ENCODE measurements around the gene SMCO1.
A peak's percentile ranks its signal among the peaks of the same experiment; 100 is the strongest.

Gene SMCO1

DNA sequence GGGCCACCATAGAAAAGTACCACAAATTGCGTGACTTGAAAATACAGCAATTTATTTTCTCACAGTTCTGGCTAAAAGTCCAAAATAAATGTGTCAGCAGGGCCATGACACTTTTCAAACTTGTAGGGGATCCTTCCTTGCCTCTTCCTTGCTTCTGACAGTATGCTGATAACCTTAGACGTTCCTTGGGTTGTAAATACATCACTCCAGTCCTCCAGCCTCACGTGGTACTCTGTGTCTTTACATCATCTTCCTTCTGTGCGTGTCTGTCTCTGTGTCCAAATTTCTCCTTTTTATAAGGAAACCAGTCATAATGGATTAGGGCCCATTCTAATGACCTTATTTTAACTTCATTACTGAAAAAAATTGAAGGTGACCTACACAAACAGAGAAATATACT lies 19.0 kb downstream of the SMCO1 start:
- Histone ChIP-seq H3K36me3 (replicated peaks) (peaks cover 3% of the 10 kb centered on the region), H3K27ac (no peak overlapping the region), H3K27me3 (replicated peaks) (no peaks in the 10 kb centered on the region), H3K4me3 (ENCODE audit: low read depth, low read length) (no peak overlapping the region)
- DNase-seq, result no peak
- TF ChIP-seq, protein P1, sequence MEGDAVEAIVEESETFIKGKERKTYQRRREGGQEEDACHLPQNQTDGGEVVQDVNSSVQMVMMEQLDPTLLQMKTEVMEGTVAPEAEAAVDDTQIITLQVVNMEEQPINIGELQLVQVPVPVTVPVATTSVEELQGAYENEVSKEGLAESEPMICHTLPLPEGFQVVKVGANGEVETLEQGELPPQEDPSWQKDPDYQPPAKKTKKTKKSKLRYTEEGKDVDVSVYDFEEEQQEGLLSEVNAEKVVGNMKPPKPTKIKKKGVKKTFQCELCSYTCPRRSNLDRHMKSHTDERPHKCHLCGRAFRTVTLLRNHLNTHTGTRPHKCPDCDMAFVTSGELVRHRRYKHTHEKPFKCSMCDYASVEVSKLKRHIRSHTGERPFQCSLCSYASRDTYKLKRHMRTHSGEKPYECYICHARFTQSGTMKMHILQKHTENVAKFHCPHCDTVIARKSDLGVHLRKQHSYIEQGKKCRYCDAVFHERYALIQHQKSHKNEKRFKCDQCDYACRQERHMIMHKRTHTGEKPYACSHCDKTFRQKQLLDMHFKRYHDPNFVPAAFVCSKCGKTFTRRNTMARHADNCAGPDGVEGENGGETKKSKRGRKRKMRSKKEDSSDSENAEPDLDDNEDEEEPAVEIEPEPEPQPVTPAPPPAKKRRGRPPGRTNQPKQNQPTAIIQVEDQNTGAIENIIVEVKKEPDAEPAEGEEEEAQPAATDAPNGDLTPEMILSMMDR (IDR thresholded peaks at IDR 0.05; ENCODE audit: low read depth, low read length, missing control alignments), result no peak
- in situ Hi-C loops (cut with HindIII; ENCODE audit: low pct_ligation_motif_present, low sequenced_read_pairs), result no loop called here

DNA sequence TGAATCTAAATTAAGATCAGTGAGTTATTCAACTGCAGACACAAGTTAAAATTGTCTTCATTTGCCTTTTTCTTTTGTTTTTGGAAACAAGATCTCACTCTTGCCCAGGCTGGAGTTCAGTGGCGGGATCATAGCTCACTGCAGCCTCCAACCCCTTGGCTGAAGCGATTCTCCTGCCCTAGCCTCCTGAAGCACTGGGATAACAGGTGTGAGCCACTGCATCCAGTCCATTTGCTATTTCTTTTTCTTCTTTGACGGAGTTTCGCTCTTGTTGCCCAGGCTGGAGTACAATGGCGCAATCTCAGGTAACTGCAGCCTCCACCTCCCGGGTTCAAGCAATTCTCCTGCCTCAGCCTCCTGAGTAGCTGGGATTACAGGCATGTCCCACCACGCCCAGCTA lies 21.9 kb downstream of the SMCO1 start:
- H3K27me3 ChIP-seq (replicated peaks), result no peaks in the 10 kb centered on the region
- TF ChIP-seq, protein P1 (IDR thresholded peaks at IDR 0.05; ENCODE audit: low read depth, low read length, missing control alignments), result no peak
- in situ Hi-C loops (cut with HindIII; ENCODE audit: low pct_ligation_motif_present, low sequenced_read_pairs), result no loop called here
- peaks cover 3% of the 10 kb centered on the region for H3K36me3 ChIP-seq (replicated peaks)
- no peak overlapping the region for H3K4me3 ChIP-seq (ENCODE audit: low read depth, low read length)
- no peak for DNase-seq
- H3K27ac ChIP-seq, result no peak overlapping the region

- Histone ChIP-seq H3K4me3 (ENCODE audit: low read depth, low read length) (no peak overlapping the region), H3K27ac (no peak overlapping the region), H3K27me3 (replicated peaks) (no peaks in the 10 kb centered on the region), H3K36me3 (replicated peaks) (peaks cover 6% of the 10 kb centered on the region)
- TF ChIP-seq, protein P1 (IDR thresholded peaks at IDR 0.05; ENCODE audit: low read depth, low read length, missing control alignments), result no peak
- no peak for DNase-seq
- in situ Hi-C loops (cut with HindIII; ENCODE audit: low pct_ligation_motif_present, low sequenced_read_pairs), result no loop called here
Observed at GRCh38 chr3:196492080-196492479, 23.1 kb downstream of the SMCO1 start.

GRCh38 chr3:196489747-196490146 lies 25.4 kb downstream of the SMCO1 start:
- in situ Hi-C loops (cut with HindIII; ENCODE audit: low pct_ligation_motif_present, low sequenced_read_pairs), result no loop called here
- Histone ChIP-seq H3K27me3 (replicated peaks) (no peaks in the 10 kb centered on the region), H3K27ac (no peak overlapping the region), H3K4me3 (ENCODE audit: low read depth, low read length) (no peak overlapping the region), H3K36me3 (replicated peaks) (peaks cover 14% of the 10 kb centered on the region)
- TF ChIP-seq, protein P1 (IDR thresholded peaks at IDR 0.05; ENCODE audit: low read depth, low read length, missing control alignments), result no peak
- no peak for DNase-seq

DNA sequence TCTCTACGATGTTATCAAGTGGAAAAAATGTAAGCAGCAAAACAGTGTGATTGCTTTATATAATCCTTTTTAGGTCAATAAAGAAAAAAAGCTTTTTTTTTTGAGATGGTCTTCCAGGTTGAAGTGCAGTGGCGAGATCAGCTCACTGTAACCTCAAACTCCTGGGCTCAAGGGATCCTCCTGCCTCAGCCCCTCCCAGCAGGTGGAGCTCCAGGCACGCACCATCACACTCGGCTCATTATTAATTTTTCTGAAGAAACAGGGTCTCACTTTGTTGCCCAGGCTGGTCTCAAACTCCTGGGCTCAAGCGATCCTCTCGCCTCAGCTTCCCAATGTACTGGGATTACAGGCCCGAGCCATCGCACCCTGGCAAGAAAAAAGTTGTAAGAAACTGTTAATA lies 28.9 kb downstream of the SMCO1 start:
- in situ Hi-C loops (cut with HindIII; ENCODE audit: low pct_ligation_motif_present, low sequenced_read_pairs), result no loop called here
- TF ChIP-seq, protein P1 (IDR thresholded peaks at IDR 0.05; ENCODE audit: low read depth, low read length, missing control alignments), result peak; percentile 63
- no peak for DNase-seq

DNA sequence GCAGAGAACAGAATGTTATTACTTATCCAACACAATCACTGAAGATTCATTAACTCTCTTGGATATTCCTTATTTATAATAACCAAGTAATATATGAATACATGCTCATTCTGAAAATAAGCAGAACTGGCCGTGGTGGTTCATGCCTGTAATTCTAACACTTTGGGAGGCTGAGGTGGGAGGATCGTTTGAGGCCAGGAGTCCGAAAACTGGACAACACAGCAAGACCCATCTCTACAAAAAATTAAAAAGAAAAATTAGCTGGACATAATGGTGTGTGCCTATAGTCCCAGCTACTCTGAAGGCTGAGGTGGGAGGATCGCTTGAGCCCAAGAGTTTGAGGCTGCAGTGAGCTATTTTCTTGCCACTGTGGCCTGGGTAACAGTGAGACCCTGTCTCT lies 37.5 kb downstream of the SMCO1 start:
- TF ChIP-seq, protein P1 (IDR thresholded peaks at IDR 0.05; ENCODE audit: low read depth, low read length, missing control alignments), result no peak
- H3K36me3 ChIP-seq (replicated peaks), result peaks cover 35% of the 10 kb centered on the region
- in situ Hi-C loops (cut with HindIII; ENCODE audit: low pct_ligation_motif_present, low sequenced_read_pairs), result no loop called here
- no peaks in the 10 kb centered on the region for H3K27me3 ChIP-seq (replicated peaks)
- H3K4me3 ChIP-seq (ENCODE audit: low read depth, low read length), result no peak overlapping the region
- H3K27ac ChIP-seq, result no peak overlapping the region
- DNase-seq, result no peak

More for the DNA sequence above, 28.9 kb downstream of the SMCO1 start:
- peaks cover 30% of the 10 kb centered on the region for H3K36me3 ChIP-seq (replicated peaks)
- H3K27ac ChIP-seq, result no peak overlapping the region
- H3K4me3 ChIP-seq (ENCODE audit: low read depth, low read length), result no peak overlapping the region
- H3K27me3 ChIP-seq (replicated peaks), result no peaks in the 10 kb centered on the region
